HEK293T (cell line): ENCODE measurements around the gene CD36.

Experiments used
- BHLHE40 ChIP-seq: fragments of 450-650 bp; IDR thresholded peaks from 2 replicates; pipeline ENCODE4 v1.6.1; 2016; ENCODE audit warnings: mild to moderate bottlenecking, moderate library complexity, borderline replicate concordance
- CTBP1 ChIP-seq: fragments of 450-650 bp; IDR thresholded peaks from 2 replicates; pipeline ENCODE4 v1.6.1; 2016; ENCODE audit warnings: borderline replicate concordance
- FOXA1 ChIP-seq: fragments of 450-650 bp; IDR thresholded peaks from 2 replicates; pipeline ENCODE4 v1.6.1; 2016; ENCODE audit warnings: mild to moderate bottlenecking
- FOXK2 ChIP-seq: fragments of 450-650 bp; IDR thresholded peaks from 2 replicates; pipeline ENCODE4 v1.6.1; 2016; ENCODE audit warnings: mild to moderate bottlenecking
- FOXM1 ChIP-seq: fragments of 450-650 bp; IDR thresholded peaks from 2 replicates; pipeline ENCODE4 v1.6.1; 2017; ENCODE audit warnings: mild to moderate bottlenecking, borderline replicate concordance
- HDGF ChIP-seq: fragments of 450-650 bp; IDR thresholded peaks from 2 replicates; pipeline ENCODE4 v1.6.1; 2017; ENCODE audit warnings: antibody characterized with exemption, borderline replicate concordance
- PKNOX1 ChIP-seq: fragments of 450-650 bp; IDR thresholded peaks from 2 replicates; pipeline ENCODE4 v1.6.1; 2016
- SP1 ChIP-seq: fragments of 450-650 bp; IDR thresholded peaks from 2 replicates; pipeline ENCODE4 v1.6.1; 2017
- SUZ12 ChIP-seq: fragments of 450-650 bp; IDR thresholded peaks from 2 replicates; pipeline ENCODE4 v1.6.1; 2016; ENCODE audit warnings: mild to moderate bottlenecking

DNA sequence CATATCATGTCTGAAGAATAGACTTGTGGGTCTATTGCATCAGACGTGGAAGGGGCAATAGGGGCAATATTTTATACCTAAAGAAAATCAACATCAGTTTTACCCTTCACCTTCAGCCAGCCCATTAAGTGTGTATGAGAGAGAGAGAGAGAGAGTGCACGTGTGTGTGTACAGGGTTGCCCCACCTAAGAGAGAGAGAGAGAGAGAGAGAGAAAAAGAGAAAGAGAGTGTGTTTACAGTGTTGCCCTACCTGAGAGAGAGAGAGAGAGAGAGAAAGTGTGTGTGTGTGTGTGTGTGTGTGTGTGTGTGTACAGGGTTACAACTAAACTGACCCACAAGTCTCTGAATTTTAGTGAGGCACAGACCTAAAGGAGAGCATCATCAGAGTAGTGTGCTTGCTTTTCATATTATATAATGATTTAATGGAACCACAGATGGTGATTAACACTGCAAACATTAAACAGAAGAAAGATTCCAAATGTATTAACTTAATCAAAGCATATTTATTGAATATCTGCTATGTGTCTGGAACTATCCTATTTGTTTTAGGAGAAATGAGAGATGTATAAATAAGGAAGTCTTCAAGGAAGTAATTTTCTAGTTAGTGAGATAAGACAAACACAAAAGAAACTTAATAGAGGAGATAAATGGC, 66.8 kb downstream of the CD36 start:
- TF ChIP-seq CTBP1 (no peak), FOXM1 (no peak), HDGF (no peak), SUZ12 (no peak), PKNOX1 (no peak), SP1 (no peak), FOXK2 (no peak), FOXA1 (no peak), BHLHE40 (no peak)
